H9 (cell line): ENCODE data around the gene AGA. TPM values are rescaled to one million over a fixed set of nuclear protein-coding genes. Genes with fewer than 3 reads are reported as not detected.

Source experiments
- DNase-seq: peaks from one replicate; pipeline ENCODE4 v3.0.0-alpha.2; 2017
- H2AFZ ChIP-seq: one replicate; pipeline ENCODE4 v1.6.1; 2013; ENCODE audit warnings: mild to moderate bottlenecking, low read length, control low read depth, moderate library complexity
- H2AK5ac ChIP-seq: 2 replicates; pipeline ENCODE4 v1.6.1; 2013; ENCODE audit warnings: low read length, control low read depth, mixed read lengths; ENCODE audit not compliant: insufficient read length
- H2BK120ac ChIP-seq: one replicate; pipeline ENCODE4 v1.6.1; 2013; ENCODE audit warnings: low read depth, mild to moderate bottlenecking, low read length, control low read depth, inconsistent platforms; ENCODE audit not compliant: poor library complexity, severe bottlenecking
- H2BK12ac ChIP-seq: 2 replicates; pipeline ENCODE4 v1.6.1; 2013; ENCODE audit warnings: low read length, control low read depth, mixed read lengths, low read depth; ENCODE audit not compliant: insufficient read length
- H2BK15ac ChIP-seq: 2 replicates; pipeline ENCODE4 v1.6.1; 2013; ENCODE audit warnings: low read depth, low read length, control low read depth
- H2BK20ac ChIP-seq: one replicate; pipeline ENCODE4 v1.6.1; 2013; ENCODE audit warnings: low read depth, mild to moderate bottlenecking, low read length, control low read depth, inconsistent platforms; ENCODE audit not compliant: poor library complexity, severe bottlenecking
- H2BK5ac ChIP-seq: 2 replicates; pipeline ENCODE4 v1.6.1; 2013; ENCODE audit warnings: low read length, control low read depth, mixed read lengths; ENCODE audit not compliant: insufficient read length
- H3K14ac ChIP-seq: 2 replicates; pipeline ENCODE4 v1.6.1; 2013; ENCODE audit warnings: low read length, control low read depth; ENCODE audit not compliant: insufficient read depth
- H3K18ac ChIP-seq: 2 replicates; pipeline ENCODE4 v1.6.1; 2013; ENCODE audit warnings: low read depth, mild to moderate bottlenecking, mixed read lengths, low read length, control low read depth; ENCODE audit not compliant: insufficient read length
- H3K23ac ChIP-seq: 2 replicates; pipeline ENCODE4 v1.6.1; 2013; ENCODE audit warnings: low read length, control low read depth, mixed read lengths, low read depth; ENCODE audit not compliant: insufficient read length
- H3K23me2 ChIP-seq: 2 replicates; pipeline ENCODE4 v1.6.1; 2013; ENCODE audit warnings: low read depth, mild to moderate bottlenecking, mixed read lengths, low read length, control low read depth; ENCODE audit not compliant: insufficient read length, poor library complexity, severe bottlenecking
- H3K27ac ChIP-seq: 2 replicates; pipeline ENCODE4 v1.5.1; 2013; ENCODE audit warnings: low read length, control low read depth, mixed read lengths, low read depth; ENCODE audit not compliant: insufficient read length
- H3K27me3 ChIP-seq: 2 replicates; pipeline ENCODE4 v1.6.1; 2013; ENCODE audit warnings: low read length, control low read depth, inconsistent platforms; ENCODE audit not compliant: insufficient read depth
- H3K4ac ChIP-seq: 2 replicates; pipeline ENCODE4 v1.6.1; 2013; ENCODE audit warnings: low read depth, mild to moderate bottlenecking, control low read depth, inconsistent platforms, low read length, moderate library complexity
- H3K4me1 ChIP-seq: 2 replicates; pipeline ENCODE4 v1.6.1; 2013; ENCODE audit warnings: low read length, control low read depth, inconsistent platforms; ENCODE audit not compliant: insufficient read depth
- H3K4me2 ChIP-seq: 2 replicates; pipeline ENCODE4 v1.6.1; 2013; ENCODE audit warnings: low read length, control low read depth, mixed read lengths; ENCODE audit not compliant: insufficient read length, insufficient read depth
- H3K56ac ChIP-seq: 2 replicates; pipeline ENCODE4 v1.6.1; 2013; ENCODE audit warnings: low read depth, mild to moderate bottlenecking, mixed read lengths, low read length, control low read depth; ENCODE audit not compliant: insufficient read length
- H3K79me1 ChIP-seq: 2 replicates; pipeline ENCODE4 v1.6.1; 2013; ENCODE audit warnings: low read depth, mild to moderate bottlenecking, moderate library complexity, low read length, control low read depth, inconsistent platforms; ENCODE audit not compliant: insufficient read depth, poor library complexity, severe bottlenecking
- H3K79me2 ChIP-seq: 2 replicates; pipeline ENCODE4 v1.6.1; 2013; ENCODE audit warnings: low read length, control low read depth, inconsistent platforms; ENCODE audit not compliant: insufficient read depth
- H3K9ac ChIP-seq: 2 replicates; pipeline ENCODE4 v1.6.1; 2013; ENCODE audit warnings: low read length, control low read depth, mixed read lengths; ENCODE audit not compliant: insufficient read length; ENCODE audit errors: extremely low read depth
- H3K9me3 ChIP-seq: one replicate; pipeline ENCODE4 v1.6.1; 2013; ENCODE audit warnings: low read depth, low read length, inconsistent platforms; ENCODE audit not compliant: control insufficient read depth
- H3T11ph ChIP-seq: one replicate; pipeline ENCODE4 v1.6.1; 2013; ENCODE audit warnings: mild to moderate bottlenecking, low read length, control low read depth, inconsistent platforms
- H4K20me1 ChIP-seq: one replicate; pipeline ENCODE4 v1.6.1; 2013; ENCODE audit not compliant: control insufficient read depth, insufficient read length, insufficient read depth
- H4K5ac ChIP-seq: 2 replicates; pipeline ENCODE4 v1.6.1; 2013; ENCODE audit warnings: low read depth, mild to moderate bottlenecking, mixed read lengths, low read length, control low read depth; ENCODE audit not compliant: insufficient read length
- H4K8ac ChIP-seq: replicated peaks from 2 replicates; pipeline ENCODE4 v1.6.1; 2013; ENCODE audit warnings: low read length, control low read depth, mixed read lengths, low read depth; ENCODE audit not compliant: insufficient read length
- H4K91ac ChIP-seq: 2 replicates; pipeline ENCODE4 v1.6.1; 2013; ENCODE audit warnings: low read depth, mild to moderate bottlenecking, moderate library complexity, mixed read lengths, low read length, control low read depth; ENCODE audit not compliant: insufficient read length
- H3K27ac Mint-ChIP-seq, 3 experiments: 2 replicates in 2 of 3; 3 replicates in 1 of 3; pipeline ENCODE4 v1.8.0; 2020 to 2021; ENCODE audit warnings: mixed read lengths in 3 of 3, mild to moderate bottlenecking in 1 of 3, moderate library complexity in 1 of 3
- H3K27me3 Mint-ChIP-seq: 2 replicates; pipeline ENCODE4 v1.8.0; 2021; ENCODE audit warnings: low read depth, mild to moderate bottlenecking, moderate library complexity, mixed read lengths
- H3K36me3 Mint-ChIP-seq, 3 experiments: 2 replicates in 2 of 3; 3 replicates in 1 of 3; pipeline ENCODE4 v1.8.0; 2020 to 2021; ENCODE audit warnings: low read depth in 3 of 3, mixed read lengths in 3 of 3; ENCODE audit not compliant: insufficient read depth in 1 of 3
- H3K4me1 Mint-ChIP-seq, 2 experiments: 2 replicates each; pipeline ENCODE4 v1.8.0; 2020; ENCODE audit warnings: mixed read lengths in 2 of 2
- H3K4me3 Mint-ChIP-seq, 2 experiments: 2 replicates in 1 of 2; 3 replicates in 1 of 2; pipeline ENCODE4 v1.8.0; 2020 to 2021; ENCODE audit warnings: mild to moderate bottlenecking in 2 of 2, mixed read lengths in 2 of 2, moderate library complexity in 1 of 2
- H3K9me3 Mint-ChIP-seq, 2 experiments: 2 replicates in 1 of 2; 3 replicates in 1 of 2; pipeline ENCODE4 v1.8.0; 2020; ENCODE audit warnings: mild to moderate bottlenecking in 2 of 2, mixed read lengths in 2 of 2, moderate library complexity in 1 of 2
- total RNA-seq: library from RNA; stranded (reverse); gene quantifications from 2 replicates; pipeline ENCODE4 v1.2.1, GENCODE V29; 2021
- TF ChIP-seq, protein P1 (sequence below): fragments of 200-600 bp; sonication (generic); conservative IDR thresholded peaks from 3 replicates; pipeline ENCODE4 v1.8.0; 2021; ENCODE audit warnings: antibody characterized with exemption, mild to moderate bottlenecking

AGA gene
- total RNA-seq, 1 experiment from 2014 or later, result 10.0 TPM

DNA sequence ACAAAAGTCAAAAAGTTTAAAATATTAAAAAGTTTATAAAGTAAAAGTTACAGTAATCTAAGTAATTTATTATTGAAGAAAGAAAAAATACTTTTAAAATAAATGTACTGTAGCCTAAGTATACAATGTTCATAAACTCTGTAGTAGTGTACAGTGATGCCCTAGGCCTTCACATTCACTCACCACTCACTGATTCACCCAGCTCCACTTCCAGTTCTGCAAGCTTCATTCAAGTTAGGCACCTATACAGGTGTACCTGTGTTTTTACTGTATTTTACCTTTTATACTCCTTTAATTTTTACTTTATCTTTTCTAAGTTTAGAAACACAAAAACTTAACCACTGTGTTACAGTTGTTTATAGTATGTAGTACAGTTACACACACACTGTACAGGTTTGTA is 40.1 kb upstream of the AGA start:
- no peaks in the 10 kb centered on the region for H4K20me1 ChIP-seq
- no peak for DNase-seq
- no peak overlapping the region for H3K4ac ChIP-seq
- no peak overlapping the region for H2BK15ac ChIP-seq
- H3K27ac Mint-ChIP-seq, result no peak overlapping the region
- H3K9me3 ChIP-seq, result no peaks in the 10 kb centered on the region
- no peak overlapping the region for H3K23ac ChIP-seq
- no peak overlapping the region for H4K5ac ChIP-seq
- no peak overlapping the region for H2AFZ ChIP-seq
- no peak overlapping the region for H3K14ac ChIP-seq
- H4K91ac ChIP-seq, result no peak overlapping the region
- no peak overlapping the region for H3K27ac ChIP-seq
- no peak overlapping the region for H2BK120ac ChIP-seq
- H3T11ph ChIP-seq, result no peak overlapping the region
- H2AK5ac ChIP-seq, result no peak overlapping the region
- no peak overlapping the region for H2BK5ac ChIP-seq
- peaks cover 4% of the 10 kb centered on the region; the same call in 1 of the 2 replicates for H3K4me1 ChIP-seq
- no peaks in the 10 kb centered on the region for H3K9me3 Mint-ChIP-seq
- H3K23me2 ChIP-seq, result no peaks in the 10 kb centered on the region
- no peak overlapping the region for H3K18ac ChIP-seq
- no peaks in the 10 kb centered on the region for H3K79me1 ChIP-seq
- H4K8ac ChIP-seq, result no peak overlapping the region
- H3K79me2 ChIP-seq, result no peaks in the 10 kb centered on the region
- no peaks in the 10 kb centered on the region for H3K27me3 ChIP-seq
- no peak overlapping the region for H3K9ac ChIP-seq
- peaks cover 21 to 25% of the 10 kb centered on the region in 2 experiments for H3K4me1 Mint-ChIP-seq
- no peak overlapping the region for H2BK20ac ChIP-seq
- no peak overlapping the region for H3K56ac ChIP-seq
- no peak overlapping the region for H3K4me3 Mint-ChIP-seq
- TF ChIP-seq, protein P1, sequence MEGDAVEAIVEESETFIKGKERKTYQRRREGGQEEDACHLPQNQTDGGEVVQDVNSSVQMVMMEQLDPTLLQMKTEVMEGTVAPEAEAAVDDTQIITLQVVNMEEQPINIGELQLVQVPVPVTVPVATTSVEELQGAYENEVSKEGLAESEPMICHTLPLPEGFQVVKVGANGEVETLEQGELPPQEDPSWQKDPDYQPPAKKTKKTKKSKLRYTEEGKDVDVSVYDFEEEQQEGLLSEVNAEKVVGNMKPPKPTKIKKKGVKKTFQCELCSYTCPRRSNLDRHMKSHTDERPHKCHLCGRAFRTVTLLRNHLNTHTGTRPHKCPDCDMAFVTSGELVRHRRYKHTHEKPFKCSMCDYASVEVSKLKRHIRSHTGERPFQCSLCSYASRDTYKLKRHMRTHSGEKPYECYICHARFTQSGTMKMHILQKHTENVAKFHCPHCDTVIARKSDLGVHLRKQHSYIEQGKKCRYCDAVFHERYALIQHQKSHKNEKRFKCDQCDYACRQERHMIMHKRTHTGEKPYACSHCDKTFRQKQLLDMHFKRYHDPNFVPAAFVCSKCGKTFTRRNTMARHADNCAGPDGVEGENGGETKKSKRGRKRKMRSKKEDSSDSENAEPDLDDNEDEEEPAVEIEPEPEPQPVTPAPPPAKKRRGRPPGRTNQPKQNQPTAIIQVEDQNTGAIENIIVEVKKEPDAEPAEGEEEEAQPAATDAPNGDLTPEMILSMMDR, result no peak
- H3K36me3 Mint-ChIP-seq, result no peaks in the 10 kb centered on the region
- H2BK12ac ChIP-seq, result no peak overlapping the region
- H3K27me3 Mint-ChIP-seq, result no peaks in the 10 kb centered on the region
- no peak overlapping the region for H3K4me2 ChIP-seq
